ENCODE measurements around the gene DUSP22. TPM values are rescaled to one million over a fixed set of nuclear protein-coding genes. Genes with fewer than 3 reads are reported as not detected.

The DUSP22 gene
- total and polyA plus RNA-seq, 2 of the 8 experiments (the other 6 are each of a cell fraction or from before 2014, with no cell fraction given), result 15.5 to 32.4 TPM

- TF ChIP-seq KDM4A (IDR thresholded peaks at IDR 0.05; ENCODE audit: low read depth, low read length, severe bottlenecking) (no peak), TAF7 (optimal IDR thresholded peaks at IDR 0.05; ENCODE audit: borderline replicate concordance, low read depth, low read length) (no peak), POU5F1 (IDR thresholded peaks at IDR 0.05; ENCODE audit: low read depth, low read length) (no peak), CREB1 (IDR thresholded peaks at IDR 0.05) (no peak)
These were observed 102.5 kb downstream of the DUSP22 start (continued) for GRCh38 chr6:394641-395289.
